ENCODE results near the gene KRTAP4-6.

DNA sequence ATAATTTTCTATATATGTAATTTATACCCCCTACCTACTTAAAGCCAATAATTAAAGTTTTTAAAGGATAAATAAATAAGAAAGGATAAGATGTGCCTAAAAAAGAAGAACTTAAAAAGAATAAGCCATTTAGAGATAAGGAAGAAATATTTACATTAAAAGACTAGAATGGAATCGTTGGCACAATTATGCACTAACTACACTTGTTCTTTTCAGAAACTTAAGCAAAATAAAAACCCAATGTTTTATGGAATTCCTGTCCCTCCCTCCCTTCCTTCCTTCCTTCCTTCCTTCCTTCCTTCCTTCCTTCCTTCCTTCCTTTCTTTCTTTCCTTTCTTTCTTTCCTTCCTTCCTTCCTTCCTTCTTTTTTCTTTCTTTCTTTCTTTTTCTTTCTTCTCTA, 4.5 kb upstream of the KRTAP4-6 start:
- no peak for TF ChIP-seq CTCF (IDR thresholded peaks at IDR 0.05; ENCODE audit: control extremely low read depth in 1 of 3, insufficient read depth in 1 of 3, low read depth in 1 of 3, low read length in 3 of 3)
- TF ChIP-seq POLR2A (IDR thresholded peaks at IDR 0.05; ENCODE audit: control extremely low read depth in 1 of 2, low read depth in 2 of 2, low read length in 2 of 2): no peak
- no peak for TF ChIP-seq SAP30 (IDR thresholded peaks at IDR 0.05; ENCODE audit: insufficient read depth, insufficient replicate concordance, low read length)
- no peak for TF ChIP-seq USF2 (IDR thresholded peaks at IDR 0.05; ENCODE audit: low read length)
- TF ChIP-seq FOSL1 (IDR thresholded peaks at IDR 0.05; ENCODE audit: insufficient read depth, low read depth, low read length): no peak
- TF ChIP-seq, protein P1, sequence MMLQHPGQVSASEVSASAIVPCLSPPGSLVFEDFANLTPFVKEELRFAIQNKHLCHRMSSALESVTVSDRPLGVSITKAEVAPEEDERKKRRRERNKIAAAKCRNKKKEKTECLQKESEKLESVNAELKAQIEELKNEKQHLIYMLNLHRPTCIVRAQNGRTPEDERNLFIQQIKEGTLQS (IDR thresholded peaks at IDR 0.05; ENCODE audit: insufficient read depth, low read depth, low read length): no peak
- no peak for TF ChIP-seq EZH2 (IDR thresholded peaks at IDR 0.05; ENCODE audit: low read depth, low read length, severe bottlenecking)
- no peak for TF ChIP-seq SIN3A (conservative IDR thresholded peaks at IDR 0.05 in 1 of 2, IDR thresholded peaks at IDR 0.05 in 1 of 2; ENCODE audit: low read depth in 1 of 2, low read length in 2 of 2)

Measured in H1 (cell line).